Inflammatory macrophage (primary cell): ENCODE data around the gene TRABD2A.
A peak's percentile ranks its signal among the peaks of the same experiment; 100 is the strongest.
"Not testable (repeated sequence)": the region's sequence is repeated elsewhere in the genome, so short reads cannot be mapped to it uniquely, and the experiment has no call there.

Experiments used
- DNase-seq, 2 donors: peaks; one replicate each; pipeline ENCODE4 v3.0.0-alpha.2; 2020 to 2022
- total RNA-seq, 18 experiments: gene quantifications; one replicate each; lab custom pipeline; 2026; ENCODE audit warnings: mixed read lengths in 6 of 18, inconsistent platforms in 2 of 18; lab: John Stamatoyannopoulos, UW

TRABD2A gene
- 3.1 to 19.1 (median 9.9) reads per million in 18 experiments for total RNA-seq

DNA sequence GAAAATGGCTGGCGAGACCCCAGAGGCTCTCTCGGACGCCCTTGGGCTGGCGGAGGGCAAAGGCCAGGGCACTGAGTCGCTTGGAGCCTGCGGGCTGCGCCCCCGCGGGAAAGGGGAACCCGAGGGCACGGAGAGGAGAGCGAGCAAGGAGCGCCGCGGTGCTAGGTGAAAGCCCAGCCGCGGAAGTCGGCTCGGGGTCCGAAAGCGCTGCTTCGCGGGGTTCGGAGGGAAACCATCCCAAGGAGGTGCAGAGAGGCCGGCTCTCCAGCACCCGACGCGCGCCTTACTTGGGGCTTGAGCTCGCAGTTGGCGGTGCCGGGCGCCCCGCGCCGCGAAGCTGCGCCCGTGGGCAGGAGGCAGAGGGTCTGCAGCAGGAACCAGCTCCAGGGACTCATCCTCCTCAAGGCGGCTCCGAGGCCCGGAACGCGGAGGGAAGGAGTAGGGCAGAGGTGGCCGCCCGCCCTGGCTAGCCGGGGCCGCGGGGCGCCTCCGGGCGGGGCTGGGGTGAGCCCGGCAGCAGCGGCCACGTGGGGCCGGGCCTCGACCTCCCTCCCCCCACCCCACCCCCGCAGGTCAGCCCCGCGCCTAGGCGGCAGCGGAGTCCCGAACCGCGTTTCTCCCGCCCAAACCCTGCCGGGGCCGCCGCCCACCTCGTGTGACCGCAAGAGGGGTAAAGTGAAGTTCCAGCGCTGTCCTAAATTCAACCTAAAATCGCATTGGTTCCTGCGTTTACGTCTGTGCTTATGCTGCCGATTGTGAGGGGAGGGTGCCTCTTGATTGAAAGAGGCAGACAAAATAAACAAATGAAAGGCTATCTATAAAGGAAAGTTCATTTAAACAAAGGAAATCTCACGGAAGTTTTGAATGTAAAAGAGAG is at the start of gene TRABD2A:
Gene TRABD2A, minus strand, starts transcription at position 440 of the 877 bp plus-strand sequence. Its CDS starts 45 bp downstream, at position 395.
- DNase-seq = peak; percentile 28 to 52

DNA sequence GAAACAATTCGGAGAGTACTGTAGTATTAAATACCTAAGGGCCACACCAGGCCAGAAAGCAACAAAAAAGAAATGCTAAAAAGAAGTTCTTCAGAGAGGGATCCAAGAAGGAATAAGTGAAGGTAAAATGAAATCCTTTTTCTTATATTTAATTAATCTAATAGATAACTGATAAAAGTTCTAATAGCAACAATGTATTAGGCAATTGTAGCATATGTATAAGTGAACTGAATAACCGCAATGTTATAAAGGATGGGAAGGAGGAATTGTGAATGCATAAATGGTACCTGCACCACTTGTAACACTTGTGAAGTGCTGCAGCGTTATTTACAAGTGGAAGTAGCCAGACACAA is 46.4 kb upstream of the TRABD2A start:
- DNase-seq = no peak

DNA sequence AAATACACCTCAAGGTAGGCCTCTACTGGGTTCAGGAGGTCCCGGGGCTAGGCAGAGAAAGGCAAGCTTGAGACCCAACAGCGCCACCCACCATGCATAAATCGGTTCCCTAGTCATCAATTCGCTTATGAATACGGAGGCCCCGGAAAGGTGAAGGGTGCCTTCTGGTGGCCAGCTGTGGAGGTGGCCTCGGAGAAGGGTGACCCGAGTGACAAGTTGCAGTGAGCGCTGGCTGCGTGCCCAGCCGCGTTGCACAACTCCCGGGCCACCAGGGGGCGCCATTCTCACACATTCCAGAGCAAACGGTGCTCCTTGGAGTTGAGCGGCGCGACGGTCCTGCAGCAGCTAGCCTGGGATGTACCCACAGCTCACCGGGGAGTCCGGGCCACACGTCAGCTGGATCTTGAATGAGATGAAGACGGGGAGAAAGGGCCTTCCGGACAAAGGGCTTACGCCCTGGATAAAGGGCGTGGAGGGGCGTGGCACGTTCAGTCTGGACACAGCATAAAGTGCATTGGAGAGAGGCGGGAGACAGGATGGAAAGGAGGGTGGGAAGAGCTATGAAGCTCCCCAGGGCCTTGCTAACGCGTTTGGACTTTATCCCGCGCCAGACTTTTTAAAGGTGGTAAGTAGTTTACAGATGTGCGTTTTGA is 45.0 kb upstream of the TRABD2A start:
- DNase-seq = peak; percentile 98 to 99

- DNase-seq = no peak
Observed at GRCh38 chr2:84925336-84925723, 44.4 kb upstream of the TRABD2A start.

- peak; percentile 67 to 85 for DNase-seq
Observed at GRCh38 chr2:84924173-84925106, 43.6 kb upstream of the TRABD2A start.

DNA sequence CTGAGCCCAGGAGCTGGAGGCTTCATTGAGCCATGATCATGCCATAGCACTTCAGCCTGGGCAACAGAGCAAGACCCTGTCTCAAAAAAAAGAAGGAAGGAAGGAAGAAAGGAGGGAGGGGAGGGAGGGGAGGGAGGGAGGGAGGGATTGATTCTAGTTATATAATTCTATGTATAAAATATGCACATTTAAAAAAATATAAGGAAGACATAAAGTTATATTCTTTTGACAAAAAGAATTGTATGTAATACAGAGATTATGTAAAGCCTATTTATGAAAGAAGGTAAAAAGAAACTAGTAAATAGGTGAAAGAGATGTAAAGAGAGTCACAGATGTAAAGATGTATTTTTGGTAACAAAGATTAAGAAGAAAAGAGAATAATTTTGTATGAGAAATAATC is 42.1 kb upstream of the TRABD2A start:
- no peak for DNase-seq

GRCh38 chr2:84919885-84920580 is 39.1 kb upstream of the TRABD2A start:
- peak; percentile 82 to 89 for DNase-seq

- no peak for DNase-seq
Observed at GRCh38 chr2:84918430-84918829, 37.5 kb upstream of the TRABD2A start.

DNA sequence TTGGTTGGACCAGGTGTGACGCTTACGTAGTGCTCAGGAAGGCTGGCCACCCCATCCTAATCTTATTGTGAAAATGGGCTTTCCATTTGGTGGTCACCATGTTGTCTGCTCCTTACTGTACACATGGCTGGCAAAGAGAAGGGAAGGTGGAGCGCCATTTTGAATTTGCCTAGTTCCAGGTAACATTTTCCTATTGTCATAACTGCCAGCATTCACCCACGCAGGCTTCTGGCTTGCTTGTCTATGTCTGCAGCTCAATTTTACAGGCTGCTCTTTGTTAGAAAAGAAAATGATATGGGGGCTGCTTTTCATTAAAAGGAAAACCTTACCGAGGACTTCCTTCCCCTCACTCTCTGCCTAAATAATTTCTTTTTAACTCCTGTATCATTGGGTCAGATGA is 36.9 kb upstream of the TRABD2A start:
- DNase-seq = not testable (repeated sequence)

GRCh38 chr2:84915675-84916074 is 34.8 kb upstream of the TRABD2A start:
- DNase-seq = not testable (repeated sequence)

GRCh38 chr2:84914334-84914733 is 33.5 kb upstream of the TRABD2A start:
- DNase-seq = no peak

GRCh38 chr2:84912984-84913383 is 32.1 kb upstream of the TRABD2A start:
- DNase-seq = no peak

DNA sequence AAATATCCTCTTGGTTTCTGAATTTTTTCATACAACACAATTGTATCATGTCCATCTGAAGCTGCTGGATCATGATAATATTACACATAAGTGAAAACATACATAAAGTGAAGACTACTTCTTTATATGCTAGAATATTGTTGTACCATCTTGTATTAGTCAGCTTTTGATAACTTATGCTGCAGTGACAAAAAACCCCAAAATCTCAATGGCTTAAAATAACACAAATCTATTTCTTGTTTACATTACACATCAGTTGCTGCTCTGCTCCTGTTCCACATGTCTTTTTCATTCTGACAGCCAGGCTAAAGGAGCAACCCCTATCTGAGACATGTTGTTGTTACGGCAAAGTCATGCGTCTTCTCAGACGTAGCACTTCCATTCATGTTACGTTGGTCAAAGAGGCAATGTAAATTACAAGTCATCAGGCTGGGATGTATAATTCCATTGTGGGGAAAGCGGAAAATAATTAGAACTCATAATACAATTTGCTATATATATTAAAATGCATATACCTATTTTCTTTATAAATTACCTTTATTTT is 30.3 kb upstream of the TRABD2A start:
- no peak for DNase-seq

- no peak for DNase-seq
Observed at GRCh38 chr2:84908948-84909713, 28.2 kb upstream of the TRABD2A start.

DNA sequence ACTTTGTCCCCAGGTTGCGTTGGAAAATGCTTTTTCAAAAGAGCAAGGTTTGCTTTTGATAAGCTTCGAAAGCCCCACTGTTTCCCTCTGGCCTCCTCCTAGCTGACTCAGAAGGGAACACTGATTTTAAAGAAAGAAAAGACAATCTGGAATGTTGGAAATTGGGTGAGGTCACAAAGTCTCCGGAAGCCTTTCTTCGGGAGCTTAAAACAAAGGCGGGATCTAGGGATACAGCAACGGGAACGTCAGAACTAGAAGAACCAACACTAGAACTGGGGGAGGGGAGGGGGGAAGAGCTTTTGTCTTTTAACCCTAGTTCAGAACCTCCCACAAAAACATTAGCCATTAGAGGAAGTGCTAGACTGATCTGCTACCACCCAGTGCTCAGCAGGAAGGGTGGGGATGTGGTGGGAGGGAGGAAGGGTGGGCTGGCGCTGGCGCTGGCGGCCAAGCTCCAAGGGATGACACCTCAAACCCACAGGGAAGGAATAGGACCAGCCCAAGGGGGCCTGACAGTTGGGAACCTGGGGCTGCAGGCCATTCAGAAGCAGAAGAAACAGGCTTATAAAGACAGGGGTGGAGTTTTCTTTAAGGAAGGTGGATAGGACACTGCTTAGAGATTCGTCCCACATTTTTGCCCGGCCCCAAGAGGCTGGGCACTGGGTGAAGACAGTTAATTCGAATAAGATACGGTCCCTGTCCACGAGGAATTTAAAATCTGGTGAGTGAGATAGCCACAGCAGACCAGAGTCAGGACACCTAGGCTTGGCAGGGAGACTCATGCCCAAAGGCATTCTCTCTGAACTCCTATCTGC is 26.2 kb upstream of the TRABD2A start:
- peak; percentile 95 to 96 for DNase-seq

DNA sequence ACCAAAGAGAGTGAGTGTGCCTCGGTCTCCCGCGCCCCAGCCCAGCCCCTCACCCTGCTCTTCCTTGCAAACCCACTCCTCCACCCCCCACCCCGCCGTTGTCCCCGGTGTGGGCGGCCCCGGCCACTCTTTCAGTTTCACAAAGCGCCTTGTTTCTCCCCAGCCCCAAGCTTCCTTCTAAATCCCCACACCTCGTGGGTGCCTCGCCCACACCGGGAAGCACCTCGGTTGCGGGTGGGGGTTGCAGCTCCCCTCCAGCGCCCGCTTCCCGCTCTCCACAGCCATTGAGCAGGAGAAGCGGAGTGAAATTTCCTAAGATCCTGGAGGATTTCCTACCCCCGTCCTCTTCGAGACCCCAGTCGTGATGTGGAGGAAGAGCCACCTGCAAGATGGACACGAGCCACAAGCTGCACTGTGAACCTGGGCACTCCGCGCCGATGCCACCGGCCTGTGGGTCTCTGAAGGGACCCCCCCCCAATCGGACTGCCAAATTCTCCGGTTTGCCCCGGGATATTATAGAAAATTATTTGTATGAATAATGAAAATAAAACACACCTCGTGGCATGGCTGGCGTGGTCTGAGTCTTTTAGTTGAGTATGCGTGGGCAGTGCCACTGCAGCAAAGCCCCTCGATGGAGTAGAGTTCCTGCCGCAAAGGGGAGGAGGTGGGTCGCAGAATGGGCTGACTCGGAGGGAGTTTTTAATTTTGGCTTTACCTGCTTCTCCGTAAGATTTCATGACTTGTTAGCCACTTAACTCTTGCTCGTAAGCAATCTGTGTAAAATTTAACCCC is 25.4 kb upstream of the TRABD2A start:
- DNase-seq = peak; percentile 75 to 89

GRCh38 chr2:84905181-84906107 is 24.6 kb upstream of the TRABD2A start, which contains the start of gene TMSB10:
Gene TMSB10, plus strand, starts transcription at chr2:84905656.
- peak; percentile 92 to 95 for DNase-seq

DNA sequence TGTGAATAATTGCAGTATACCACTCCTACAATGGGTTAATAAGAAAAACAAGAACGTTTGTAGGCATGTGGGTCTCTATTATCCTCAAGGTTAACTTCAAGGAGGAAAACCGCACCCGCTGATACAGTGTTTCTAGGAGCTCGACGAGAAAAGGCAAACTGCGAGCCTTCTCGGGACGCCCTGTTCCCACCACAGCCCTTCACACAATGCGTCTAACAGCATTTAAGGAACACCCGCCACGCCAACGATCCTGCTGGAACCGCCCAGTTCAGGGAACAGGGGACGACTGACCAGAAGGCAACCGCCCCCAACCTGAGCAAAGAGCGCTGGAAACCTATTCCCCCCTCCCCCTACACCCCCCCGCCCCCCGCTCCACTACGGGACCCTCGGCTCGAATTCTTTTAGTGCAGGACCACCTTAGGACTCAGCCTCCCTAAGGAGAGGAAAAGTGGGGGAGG is 23.9 kb upstream of the TRABD2A start:
- DNase-seq = peak; percentile 81 to 93
